Bronchial epithelial cell (primary cell): Measurements from ENCODE around the gene RAMACL. TPM values are rescaled to one million over a fixed set of nuclear protein-coding genes. Genes with fewer than 3 reads are reported as not detected.

Experiments used
- DNase-seq: peaks from one replicate; pipeline ENCODE4 v3.0.0-alpha.2; 2010; ENCODE audit warnings: low read depth
- FAIRE-seq: peaks from 2 replicates; lab custom pipeline; 2011; peaks lifted over from hg19 to GRCh38; lab: Jason Lieb, UNC
- H3K27me3 ChIP-seq: 2 replicates; pipeline ENCODE4 v1.5.1; 2011; ENCODE audit warnings: low read length; ENCODE audit not compliant: control insufficient read depth, insufficient read depth
- H3K36me3 ChIP-seq: 2 replicates; pipeline ENCODE4 v1.5.1; 2011; ENCODE audit warnings: low read length; ENCODE audit not compliant: control insufficient read depth, insufficient read depth
- H3K4me3 ChIP-seq: 2 replicates; pipeline ENCODE4 v1.5.1; 2011; ENCODE audit warnings: mild to moderate bottlenecking, low read depth, low read length, control low read depth
- CTCF ChIP-seq: IDR thresholded peaks from 2 replicates; pipeline ENCODE4 v1.5.1; 2011; ENCODE audit warnings: mild to moderate bottlenecking, moderate library complexity, low read length, control low read depth, inconsistent platforms; ENCODE audit not compliant: insufficient read depth, severe bottlenecking
- total RNA-seq: library from RNA; depleted of rRNA; stranded (reverse); fragments of >200 nt; gene quantifications from 2 replicates; pipeline ENCODE4 v1.2.1, GENCODE V29; 2014

The RAMACL gene
- total RNA-seq, 1 donor from 2014 or later = 1.6 TPM

DNA sequence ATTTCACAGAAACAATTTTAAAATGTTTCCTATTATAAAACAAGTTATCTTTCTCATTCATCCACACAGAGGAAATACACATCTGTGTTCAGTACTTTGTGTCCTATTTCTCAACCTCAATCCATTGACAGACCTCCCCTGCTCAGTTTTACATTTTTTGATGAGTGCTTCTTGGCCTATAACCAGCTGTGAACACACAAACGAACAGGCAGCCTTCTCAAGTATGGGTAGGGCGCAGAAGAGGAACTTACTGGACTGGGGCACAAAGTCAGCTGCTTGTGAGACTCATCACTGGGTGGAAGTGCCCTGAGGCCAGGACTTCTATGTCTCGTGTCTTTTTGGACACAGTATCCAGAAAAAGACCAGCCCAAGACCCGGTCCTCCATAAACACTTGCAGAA, 37.8 kb upstream of the RAMACL start:
- Histone ChIP-seq H3K36me3 (no peaks in the 10 kb centered on the region), H3K27me3 (no peaks in the 10 kb centered on the region), H3K4me3 (no peak overlapping the region)
- TF ChIP-seq CTCF = no peak
- FAIRE-seq (no peak), DNase-seq (peak; percentile 55)

DNA sequence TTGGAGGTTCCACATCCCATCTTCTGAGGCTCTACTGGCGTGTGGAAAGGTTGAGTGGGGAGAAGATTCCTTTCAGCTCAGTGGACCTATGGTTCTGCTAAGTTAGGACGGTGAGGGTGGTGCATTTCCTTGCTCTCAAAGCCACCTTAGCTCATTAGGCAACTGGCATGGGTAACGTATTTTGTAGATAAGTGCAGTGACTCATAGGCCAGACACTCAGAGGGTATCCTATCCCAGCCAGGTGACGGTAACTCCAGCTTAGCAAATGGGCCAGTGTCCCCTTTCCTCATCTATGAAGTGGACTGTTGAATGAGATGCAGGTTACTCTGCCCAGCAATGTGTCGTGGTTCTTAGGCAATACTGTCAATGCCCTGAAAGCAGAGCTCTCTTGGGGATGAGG, 36.8 kb upstream of the RAMACL start:
- peak; percentile 75 for FAIRE-seq
- H3K27me3 ChIP-seq = no peaks in the 10 kb centered on the region
- peak; percentile 74 for DNase-seq
- H3K36me3 ChIP-seq = peaks cover 3% of the 10 kb centered on the region
- no peak overlapping the region for H3K4me3 ChIP-seq
- no peak for TF ChIP-seq CTCF

GRCh38 chr6:166621114-166621540, 34.6 kb upstream of the RAMACL start:
- Histone ChIP-seq H3K36me3 (peaks cover 3% of the 10 kb centered on the region), H3K4me3 (no peak overlapping the region), H3K27me3 (no peaks in the 10 kb centered on the region)
- TF ChIP-seq CTCF = no peak
- no peak for FAIRE-seq
- no peak for DNase-seq

GRCh38 chr6:166620478-166621113, 34.1 kb upstream of the RAMACL start:
- Histone ChIP-seq H3K27me3 (no peaks in the 10 kb centered on the region), H3K4me3 (no peak overlapping the region), H3K36me3 (peaks cover 3% of the 10 kb centered on the region)
- no peak for DNase-seq
- no peak for FAIRE-seq
- no peak for TF ChIP-seq CTCF

- FAIRE-seq (no peak), DNase-seq (peak; percentile 91)
- Histone ChIP-seq H3K27me3 (no peaks in the 10 kb centered on the region), H3K36me3 (peaks cover 3% of the 10 kb centered on the region), H3K4me3 (no peak overlapping the region)
- no peak for TF ChIP-seq CTCF
These were observed 33.4 kb upstream of the RAMACL start for GRCh38 chr6:166619912-166620311.
